ENCODE data around the gene TSSK1B.

Gene TSSK1B

GRCh38 chr5:113397046-113397445 lies 37.7 kb downstream of the TSSK1B start:
- DNase-seq: no peak

DNA sequence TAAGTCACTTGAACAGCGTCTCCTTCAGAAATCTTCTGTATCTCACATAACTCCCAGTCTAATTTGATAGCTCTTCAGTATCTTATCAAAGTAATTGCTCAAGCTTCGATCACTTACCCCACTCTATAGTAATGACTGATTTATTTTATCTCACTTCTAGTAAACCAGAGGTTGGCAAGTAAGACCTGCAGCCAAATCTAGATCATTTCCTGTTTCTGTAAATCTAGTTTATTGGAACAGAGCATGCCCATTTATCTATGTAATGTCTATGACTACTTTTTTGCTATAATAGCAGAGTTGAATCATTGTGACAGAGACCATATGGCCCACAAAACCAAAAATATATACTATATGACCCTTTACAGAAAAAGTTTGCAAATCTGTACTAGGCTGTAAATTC lies 40.1 kb downstream of the TSSK1B start:
- no peak for DNase-seq

DNA sequence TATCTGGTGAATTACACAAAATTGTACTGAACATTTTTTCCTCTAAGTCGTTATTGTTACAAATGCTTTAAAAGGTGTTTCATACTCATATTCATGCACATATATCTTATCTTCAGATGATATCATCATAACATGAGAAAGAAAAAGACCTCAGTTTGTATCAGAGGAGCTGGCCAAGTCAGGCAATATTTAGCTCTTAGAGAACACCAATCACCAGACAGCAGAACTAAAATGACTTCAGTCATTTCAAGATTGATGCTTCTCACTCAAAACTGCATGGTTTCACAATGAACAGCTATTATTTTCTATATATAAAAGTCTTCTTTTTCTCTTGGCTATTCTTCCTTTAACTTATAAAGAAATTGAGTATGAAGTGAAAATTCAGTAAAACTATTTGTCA lies 44.6 kb downstream of the TSSK1B start:
- no peak for DNase-seq

DNA sequence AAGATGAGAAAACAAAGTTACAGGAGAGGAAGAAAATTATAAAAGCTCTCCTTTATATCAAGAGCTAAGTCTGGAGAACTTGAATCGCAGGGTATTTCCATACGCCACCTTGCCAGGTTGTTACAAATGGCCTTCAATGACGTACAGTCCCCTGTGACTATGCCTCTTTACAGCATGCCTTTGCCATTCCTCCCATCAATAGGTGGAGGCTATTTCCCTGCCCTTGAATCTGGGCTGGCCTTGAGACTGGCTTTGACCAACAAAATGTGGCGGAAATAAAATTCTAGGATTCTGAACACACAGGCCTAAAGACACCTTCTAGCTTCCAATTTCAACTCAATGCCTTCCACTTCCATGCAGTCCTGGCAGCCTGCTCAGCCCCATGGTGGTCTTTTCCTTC lies 45.7 kb downstream of the TSSK1B start:
- DNase-seq: no peak

GRCh38 chr5:113387844-113388243 lies 46.9 kb downstream of the TSSK1B start:
- no peak for DNase-seq

DNA sequence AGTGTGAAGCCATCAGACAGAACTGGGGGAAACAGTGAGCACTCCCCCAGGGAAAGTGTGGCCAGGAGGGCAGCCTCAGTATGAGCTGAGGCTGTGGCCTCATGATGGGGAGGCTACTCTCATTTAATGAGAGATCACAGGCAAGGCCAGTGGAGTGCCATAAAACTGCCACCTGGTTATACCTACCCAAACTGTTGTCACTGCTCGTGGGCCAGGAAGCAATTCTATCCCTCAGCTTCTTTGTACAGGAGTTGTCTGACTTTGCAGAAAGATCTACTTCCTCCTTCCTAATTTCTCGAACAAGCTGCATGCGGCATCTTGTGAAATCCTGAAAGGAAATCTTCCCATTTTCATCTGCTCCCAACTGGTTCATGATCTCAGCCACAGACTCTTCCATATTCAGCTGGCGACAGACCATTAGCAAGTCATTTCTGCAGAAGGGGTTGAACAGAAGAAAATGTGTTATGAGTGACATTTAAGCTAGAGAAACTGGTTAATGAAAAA lies 50.0 kb downstream of the TSSK1B start:
- DNase-seq: no peak

- no peak for DNase-seq
These were observed 52.1 kb downstream of the TSSK1B start for GRCh38 chr5:113382731-113383130.
